Neural progenitor cell (in vitro differentiated cells): ENCODE measurements around the gene MOK. TPM values are rescaled to one million over a fixed set of nuclear protein-coding genes. Genes with fewer than 3 reads are reported as not detected.

Source experiments
- DNase-seq: peaks from one replicate; pipeline ENCODE4 v3.0.0-alpha.2; 2016; ENCODE audit warnings: low spot score
- H2AFZ ChIP-seq: fragments of 200-600 bp; sonication (generic); replicated peaks from 2 replicates; pipeline ENCODE4 v1.6.1; 2016; ENCODE audit warnings: antibody characterized with exemption
- H3F3A ChIP-seq: fragments of 200-600 bp; sonication (generic); 2 replicates; pipeline ENCODE4 v1.6.1; 2016; ENCODE audit warnings: antibody characterized with exemption, low read depth
- H3K27ac ChIP-seq: fragments of 200-600 bp; sonication (generic); 2 replicates; pipeline ENCODE4 v1.5.1; 2016; ENCODE audit warnings: mild to moderate bottlenecking
- H3K27me3 ChIP-seq: fragments of 200-600 bp; sonication (generic); 2 replicates; pipeline ENCODE4 v1.6.1; 2016; ENCODE audit warnings: mild to moderate bottlenecking, moderate library complexity
- H3K36me3 ChIP-seq: fragments of 200-600 bp; sonication (generic); 2 replicates; pipeline ENCODE4 v1.5.1; 2016
- H3K4me1 ChIP-seq: fragments of 200-600 bp; sonication (generic); 2 replicates; pipeline ENCODE4 v1.6.1; 2016; ENCODE audit warnings: mixed run types
- H3K4me2 ChIP-seq: fragments of 200-600 bp; sonication (generic); 2 replicates; pipeline ENCODE4 v1.6.1; 2016
- H3K4me3 ChIP-seq: fragments of 200-600 bp; sonication (generic); 2 replicates; pipeline ENCODE4 v1.5.1; 2016
- H3K79me2 ChIP-seq: fragments of 200-600 bp; sonication (generic); 2 replicates; pipeline ENCODE4 v1.6.1; 2016; ENCODE audit warnings: low read depth
- H3K9ac ChIP-seq: fragments of 200-600 bp; sonication (generic); 2 replicates; pipeline ENCODE4 v1.6.1; 2016
- H3K9me3 ChIP-seq: fragments of 200-600 bp; sonication (generic); 2 replicates; pipeline ENCODE4 v1.5.1; 2016; ENCODE audit warnings: low read depth
- H4K20me1 ChIP-seq: fragments of 200-600 bp; sonication (generic); 2 replicates; pipeline ENCODE4 v1.6.1; 2016; ENCODE audit warnings: low read depth
- H3K27ac Mint-ChIP-seq: 3 replicates; pipeline ENCODE4 v1.8.0; 2021; ENCODE audit warnings: mixed read lengths
- H3K27me3 Mint-ChIP-seq: 2 replicates; pipeline ENCODE4 v1.8.0; 2022; ENCODE audit warnings: low read depth, mild to moderate bottlenecking, inconsistent platforms, moderate library complexity, mixed read lengths; ENCODE audit not compliant: insufficient read depth
- H3K36me3 Mint-ChIP-seq: 3 replicates; pipeline ENCODE4 v1.8.0; 2021; ENCODE audit warnings: mixed read lengths
- H3K4me1 Mint-ChIP-seq: 3 replicates; pipeline ENCODE4 v1.8.0; 2021; ENCODE audit warnings: mixed read lengths
- H3K4me3 Mint-ChIP-seq: 3 replicates; pipeline ENCODE4 v1.8.0; 2021; ENCODE audit warnings: mild to moderate bottlenecking, moderate library complexity, mixed read lengths
- H3K9me3 Mint-ChIP-seq: 3 replicates; pipeline ENCODE4 v1.8.0; 2020; ENCODE audit warnings: mixed read lengths
- CTCF ChIP-seq: fragments of 200-600 bp; sonication (generic); IDR thresholded peaks from 2 replicates; pipeline ENCODE4 v1.5.1; 2017; ENCODE audit warnings: antibody characterized with exemption, mild to moderate bottlenecking
- EZH2 ChIP-seq: fragments of 200-600 bp; sonication (generic); IDR thresholded peaks from 2 replicates; pipeline ENCODE4 v1.6.1; 2017; ENCODE audit warnings: antibody characterized with exemption, mild to moderate bottlenecking, moderate library complexity
- EZH2phosphoT487 ChIP-seq: fragments of 200-600 bp; sonication (generic); IDR thresholded peaks from 2 replicates; pipeline ENCODE4 v1.6.1; 2017; ENCODE audit warnings: antibody characterized with exemption
- total RNA-seq: library from RNA; depleted of rRNA; stranded (reverse); fragments of >200 nt; gene quantifications from 2 replicates; pipeline ENCODE4 v1.2.3, GENCODE V29; 2015; ENCODE audit warnings: low replicate concordance

MOK gene
- total RNA-seq, 1 donor from 2014 or later, result 9.9 TPM

- TF ChIP-seq EZH2phosphoT487, result no peak
- TF ChIP-seq EZH2, result no peak
- TF ChIP-seq CTCF, result no peak
- Mint-ChIP-seq H3K27me3 (no peaks in the 10 kb centered on the region), H3K27ac (no peak overlapping the region), H3K9me3 (no peaks in the 10 kb centered on the region), H3K36me3 (peaks cover 2% of the 10 kb centered on the region), H3K4me3 (no peak overlapping the region), H3K4me1 (no peaks in the 10 kb centered on the region)
- no peaks in the 10 kb centered on the region for H4K20me1 ChIP-seq
- H3K9ac ChIP-seq, result no peak overlapping the region
- H2AFZ ChIP-seq, result no peak overlapping the region
- no peaks in the 10 kb centered on the region for H3K27me3 ChIP-seq
- H3K27ac ChIP-seq, result no peak overlapping the region
- H3K36me3 ChIP-seq, result no peaks in the 10 kb centered on the region
- no peak overlapping the region for H3K4me3 ChIP-seq
- no peak overlapping the region for H3K4me2 ChIP-seq
- no peaks in the 10 kb centered on the region for H3K4me1 ChIP-seq
- H3K79me2 ChIP-seq, result no peaks in the 10 kb centered on the region
- DNase-seq, result no peak
- H3F3A ChIP-seq, result peaks cover 10% of the 10 kb centered on the region
- no peaks in the 10 kb centered on the region for H3K9me3 ChIP-seq
Measured at GRCh38 chr14:102239231-102239630, 65.7 kb downstream of the MOK start.

- Mint-ChIP-seq H3K4me1 (no peaks in the 10 kb centered on the region), H3K27me3 (no peaks in the 10 kb centered on the region), H3K4me3 (no peak overlapping the region), H3K9me3 (no peaks in the 10 kb centered on the region), H3K36me3 (peaks cover 2% of the 10 kb centered on the region), H3K27ac (no peak overlapping the region)
- H3K9ac ChIP-seq, result no peak overlapping the region
- no peak overlapping the region for H3K27ac ChIP-seq
- no peaks in the 10 kb centered on the region for H3K27me3 ChIP-seq
- peaks cover 10% of the 10 kb centered on the region for H3F3A ChIP-seq
- no peaks in the 10 kb centered on the region for H4K20me1 ChIP-seq
- TF ChIP-seq EZH2, result no peak
- TF ChIP-seq EZH2phosphoT487, result no peak
- no peak for TF ChIP-seq CTCF
- H3K36me3 ChIP-seq, result no peaks in the 10 kb centered on the region
- H3K4me3 ChIP-seq, result no peak overlapping the region
- DNase-seq, result no peak
- H2AFZ ChIP-seq, result no peak overlapping the region
- no peaks in the 10 kb centered on the region for H3K79me2 ChIP-seq
- no peaks in the 10 kb centered on the region for H3K4me1 ChIP-seq
- H3K9me3 ChIP-seq, result no peaks in the 10 kb centered on the region
- H3K4me2 ChIP-seq, result no peak overlapping the region
Measured at GRCh38 chr14:102238766-102239165, 66.2 kb downstream of the MOK start.

GRCh38 chr14:102238131-102238530 lies 66.8 kb downstream of the MOK start:
- H3K9me3 Mint-ChIP-seq, result no peaks in the 10 kb centered on the region
- H3K27ac Mint-ChIP-seq, result no peak overlapping the region
- H3K36me3 Mint-ChIP-seq, result peaks cover 2% of the 10 kb centered on the region

More at GRCh38 chr14:102238131-102238530, 66.8 kb downstream of the MOK start:
- Histone ChIP-seq H3F3A (peaks cover 10% of the 10 kb centered on the region), H3K27ac (no peak overlapping the region), H3K4me2 (no peak overlapping the region), H4K20me1 (no peaks in the 10 kb centered on the region), H3K4me1 (no peaks in the 10 kb centered on the region), H2AFZ (no peak overlapping the region), H3K4me3 (no peak overlapping the region), H3K9ac (no peak overlapping the region), H3K79me2 (no peaks in the 10 kb centered on the region), H3K9me3 (no peaks in the 10 kb centered on the region), H3K36me3 (no peaks in the 10 kb centered on the region), H3K27me3 (no peaks in the 10 kb centered on the region)
- TF ChIP-seq CTCF (no peak), EZH2phosphoT487 (no peak), EZH2 (no peak)
- Mint-ChIP-seq H3K4me1 (no peaks in the 10 kb centered on the region), H3K4me3 (no peak overlapping the region), H3K27me3 (no peaks in the 10 kb centered on the region)
- DNase-seq, result no peak
